GM19463 (cell line): ENCODE measurements around the gene RPS15A.
"Not testable (repeated sequence)": the region's sequence is repeated elsewhere in the genome, so short reads cannot be mapped to it uniquely, and the experiment has no call there.

ENCODE experiments used
- ATAC-seq: cut with Tn5 transposase; IDR thresholded peaks from one replicate; pipeline ENCODE4 v1.9.1; 2021; ENCODE audit warnings: mild to moderate bottlenecking, moderate library complexity; ENCODE audit not compliant: unreplicated experiment

RPS15A gene

DNA sequence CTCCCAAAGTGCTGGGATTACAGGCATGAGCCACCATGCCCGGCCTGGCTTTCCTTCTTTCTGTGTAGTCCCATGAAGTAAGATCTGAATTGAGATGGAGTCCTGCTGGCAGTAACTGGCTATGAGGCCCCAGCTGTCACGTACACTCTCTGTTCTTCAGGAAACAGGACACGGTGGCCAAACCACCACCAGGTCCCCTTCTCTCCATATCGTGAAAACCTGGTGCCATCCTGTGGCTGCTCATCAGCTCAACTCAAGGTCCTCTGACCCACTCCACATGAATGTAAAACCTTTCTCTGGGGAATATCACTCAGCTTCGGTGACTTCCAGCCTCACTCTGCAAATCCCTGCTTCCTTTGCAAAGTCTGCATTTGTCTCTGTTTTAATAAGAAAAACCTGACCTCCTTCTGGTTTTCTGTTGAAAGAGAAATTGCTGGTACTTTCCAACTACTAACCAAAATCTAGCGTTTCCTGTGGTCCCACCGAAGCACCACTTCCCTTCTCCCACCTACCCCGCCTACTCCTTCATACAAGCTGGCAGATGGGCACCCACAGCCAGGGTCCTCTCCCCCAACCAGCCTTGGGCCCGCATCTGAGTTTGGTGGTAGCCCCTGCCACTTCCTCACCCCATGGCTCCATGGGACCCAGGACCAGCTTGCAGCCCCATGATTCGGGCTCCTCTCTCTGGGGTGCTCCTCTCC is 32.0 kb downstream of the RPS15A start:
- ATAC-seq, result peak; percentile 46

- ATAC-seq, result not testable (repeated sequence)
Observed at GRCh38 chr16:18756639-18757038, 33.5 kb downstream of the RPS15A start.

DNA sequence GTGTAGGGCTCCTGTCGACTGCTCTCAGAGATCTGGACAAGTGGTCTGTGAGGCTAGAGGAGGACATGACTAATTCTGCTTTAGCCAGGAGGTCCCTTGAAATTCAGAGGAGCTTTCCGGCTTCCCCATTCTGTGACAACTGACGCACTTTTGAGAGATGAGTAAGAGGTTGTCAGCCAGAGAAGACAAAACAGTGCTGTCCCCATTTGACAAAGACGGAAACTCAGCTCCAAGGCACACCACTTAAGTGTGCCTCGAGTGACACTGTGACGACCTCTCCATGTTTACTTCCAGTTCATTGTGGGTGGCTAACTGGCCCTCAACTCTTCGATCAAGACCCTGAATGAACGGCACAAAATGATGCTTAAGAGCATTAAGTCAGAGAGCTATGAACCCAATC is 47.3 kb downstream of the RPS15A start:
- ATAC-seq, result not testable (repeated sequence)

DNA sequence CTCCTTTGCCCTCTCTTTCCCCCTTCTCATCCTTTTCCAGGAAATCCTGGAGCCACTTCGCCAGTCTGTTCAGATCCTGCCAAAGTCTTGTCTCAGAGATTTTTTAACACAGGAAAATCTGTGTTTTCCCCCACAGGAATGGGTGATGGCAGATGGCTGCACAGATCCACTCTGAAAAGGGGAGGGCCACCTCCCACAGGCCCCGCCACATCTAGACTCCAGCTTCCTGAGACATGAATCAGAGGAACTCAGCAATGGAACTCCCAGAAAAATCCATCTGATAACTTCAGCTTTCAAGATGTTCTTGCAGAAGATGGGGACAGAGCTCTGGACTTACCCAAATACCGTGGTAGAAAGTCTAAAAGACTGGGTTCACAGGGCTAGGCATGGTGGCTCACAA is 50.1 kb downstream of the RPS15A start:
- ATAC-seq, result not testable (repeated sequence)

DNA sequence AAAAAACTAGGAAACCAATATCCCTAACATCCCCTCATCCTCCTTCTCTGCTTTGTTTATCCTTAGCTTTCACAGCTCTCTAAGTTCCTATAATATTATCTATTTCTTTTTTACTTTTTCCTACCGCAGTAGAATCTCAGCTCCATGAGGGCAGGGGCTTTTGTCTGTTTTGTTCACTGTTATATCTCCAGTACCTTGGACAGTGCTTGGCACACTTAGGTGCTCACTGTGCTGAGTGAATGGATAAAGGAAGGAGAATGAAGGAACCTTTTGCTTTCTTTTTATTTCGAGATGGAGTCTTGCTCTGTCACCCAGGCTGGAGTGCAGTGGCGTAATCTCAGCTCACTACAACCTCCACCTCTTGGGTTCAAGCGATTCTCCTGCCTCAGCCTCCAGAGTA is 51.4 kb downstream of the RPS15A start:
- ATAC-seq, result not testable (repeated sequence)

DNA sequence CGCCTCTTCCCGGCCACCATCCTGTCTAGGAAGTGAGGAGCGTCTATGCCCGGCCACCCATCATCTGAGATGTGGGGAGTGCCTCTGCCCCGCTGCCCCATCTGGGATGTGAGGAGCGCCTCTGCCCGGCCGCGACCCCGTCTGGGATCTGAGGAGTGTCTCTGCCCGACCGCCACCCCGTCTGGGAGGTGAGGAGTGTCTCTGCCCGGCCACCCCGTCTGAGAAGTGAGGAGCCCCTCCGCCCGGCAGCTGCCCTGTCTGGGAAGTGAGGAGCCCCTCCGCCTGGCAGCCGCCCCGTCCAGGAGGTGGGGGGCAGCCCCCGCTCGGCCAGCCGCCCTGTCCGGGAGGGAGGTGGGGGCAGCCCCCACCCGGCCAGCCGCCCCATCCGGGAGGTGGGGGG is 55.9 kb downstream of the RPS15A start:
- not testable (repeated sequence) for ATAC-seq
